Keratinocyte (primary cell): ENCODE measurements around the gene ZNF333. TPM values are rescaled to one million over a fixed set of nuclear protein-coding genes. Genes with fewer than 3 reads are reported as not detected.

ENCODE experiments used
- DNase-seq: peaks from one replicate; pipeline ENCODE4 v3.0.0-alpha.2; 2011; ENCODE audit warnings: low read depth, missing footprints, low spot score
- FAIRE-seq: peaks from 2 replicates; lab custom pipeline; 2011; peaks lifted over from hg19 to GRCh38; lab: Jason Lieb, UNC
- H2AFZ ChIP-seq: 2 replicates; pipeline ENCODE4 v1.6.0; 2012; ENCODE audit warnings: low read length, control low read depth, inconsistent platforms; ENCODE audit not compliant: control insufficient read depth
- H3K27ac ChIP-seq: 2 replicates; pipeline ENCODE4 v1.5.1; 2011; ENCODE audit warnings: low read length; ENCODE audit not compliant: control insufficient read depth, insufficient read depth
- H3K27me3 ChIP-seq: 3 replicates; pipeline ENCODE4 v1.6.0; 2011; ENCODE audit warnings: low read length; ENCODE audit not compliant: control insufficient read depth, insufficient read depth; ENCODE audit errors: extremely low read depth
- H3K36me3 ChIP-seq, 2 experiments: 2 replicates in 1 of 2; 3 replicates in 1 of 2; pipeline ENCODE4 v1.5.1; 2011; ENCODE audit warnings: low read length in 2 of 2, mild to moderate bottlenecking in 1 of 2; ENCODE audit not compliant: control insufficient read depth in 2 of 2, insufficient read depth in 2 of 2; ENCODE audit errors: extremely low read depth in 1 of 2
- H3K4me1 ChIP-seq: 3 replicates; pipeline ENCODE4 v1.5.1; 2011; ENCODE audit warnings: low read length; ENCODE audit not compliant: control insufficient read depth, insufficient read depth; ENCODE audit errors: extremely low read depth
- H3K4me2 ChIP-seq: 3 replicates; pipeline ENCODE4 v1.6.0; 2011; ENCODE audit warnings: low read depth, low read length; ENCODE audit not compliant: control insufficient read depth, insufficient read depth; ENCODE audit errors: extremely low read depth
- H3K4me3 ChIP-seq, 3 experiments: fragments of 200-600 bp in 1 of 3; sonication (generic) in 1 of 3; 2 replicates in 2 of 3; 3 replicates in 1 of 3; pipeline ENCODE4 v1.5.1; 2011 to 2016; ENCODE audit warnings: low read length in 3 of 3, mild to moderate bottlenecking in 3 of 3, control low read depth in 2 of 3, inconsistent platforms in 1 of 3, low read depth in 1 of 3, mixed read lengths in 1 of 3, mixed run types in 1 of 3, moderate library complexity in 1 of 3; ENCODE audit not compliant: control insufficient read depth in 2 of 3, insufficient read depth in 2 of 3; ENCODE audit errors: extremely low read depth in 1 of 3
- H3K79me2 ChIP-seq: 2 replicates; pipeline ENCODE4 v1.6.0; 2012; ENCODE audit warnings: low read length; ENCODE audit not compliant: control insufficient read depth, insufficient read depth
- H3K9ac ChIP-seq: 3 replicates; pipeline ENCODE4 v1.6.0; 2011; ENCODE audit warnings: low read length; ENCODE audit not compliant: control insufficient read depth, insufficient read depth; ENCODE audit errors: extremely low read depth
- H3K9me1 ChIP-seq: 3 replicates; pipeline ENCODE4 v1.6.0; 2011; ENCODE audit warnings: low read length; ENCODE audit not compliant: control insufficient read depth, insufficient read depth; ENCODE audit errors: extremely low read depth
- H3K9me3 ChIP-seq: 2 replicates; pipeline ENCODE4 v1.5.1; 2012; ENCODE audit warnings: low read depth, low read length; ENCODE audit not compliant: control insufficient read depth
- H4K20me1 ChIP-seq: 3 replicates; pipeline ENCODE4 v1.6.0; 2011; ENCODE audit warnings: low read length; ENCODE audit not compliant: control insufficient read depth, insufficient read depth; ENCODE audit errors: extremely low read depth
- CTCF ChIP-seq, 3 experiments: IDR thresholded peaks in 1 of 3; conservative IDR thresholded peaks in 1 of 3; optimal IDR thresholded peaks in 1 of 3; 2 replicates in 2 of 3; 3 replicates in 1 of 3; pipeline versions ENCODE3 to v1.5.1; 2011; ENCODE audit warnings: low read length in 3 of 3, mild to moderate bottlenecking in 3 of 3, moderate library complexity in 2 of 3, control low read depth in 1 of 3, inconsistent platforms in 1 of 3; ENCODE audit not compliant: insufficient read depth in 2 of 3; ENCODE audit errors: extremely low read depth in 1 of 3
- EZH2 ChIP-seq: IDR thresholded peaks from one replicate; pipeline ENCODE4 v1.6.1; 2012; ENCODE audit warnings: inconsistent platforms, mild to moderate bottlenecking, low read length, moderate library complexity
- dilution Hi-C: fragments of 300-500 bp; cut with MboI; formaldehyde crosslinking; loops from one replicate; pipeline ENCODE4 v1.7.0; 2020; ENCODE audit warnings: low sequenced_read_pairs; ENCODE audit not compliant: extremely low pct_ligation_motif_present
- polyA plus RNA-seq, 5 experiments: library from polyadenylated mRNA; depleted of rRNA in 3 of 5; stranded (reverse) in 3 of 5; stranded (forward) in 1 of 5; unstranded in 1 of 5; fragments of >200 nt; gene quantifications; 1 replicate in 1 of 5; 2 replicates in 3 of 5; 3 replicates in 1 of 5; pipeline versions ENCODE4 v1.2.1 to v1.2.3, GENCODE V29; 2011 to 2012; ENCODE audit warnings: missing spikeins in 2 of 5, low read depth in 1 of 5, low replicate concordance in 1 of 5

ZNF333 gene
- polyA plus RNA-seq, 1 donor (not counting 4 experiments of a cell fraction or from before 2014, with no cell fraction given), result 3.6 TPM

- no peaks in the 10 kb centered on the region for H4K20me1 ChIP-seq
- H3K79me2 ChIP-seq, result no peaks in the 10 kb centered on the region
- no peak overlapping the region for H3K4me2 ChIP-seq
- H2AFZ ChIP-seq, result no peak overlapping the region
- dilution Hi-C loops, result no loop called here
- H3K27ac ChIP-seq, result no peak overlapping the region
- no peaks in the 10 kb centered on the region for H3K9me1 ChIP-seq
- H3K36me3 ChIP-seq, result peaks cover 0 to 13% of the 10 kb centered on the region in 2 experiments
- H3K9me3 ChIP-seq, result no peaks in the 10 kb centered on the region
- H3K27me3 ChIP-seq, result no peaks in the 10 kb centered on the region
- no peak overlapping the region for H3K4me3 ChIP-seq
- no peaks in the 10 kb centered on the region for H3K4me1 ChIP-seq
- DNase-seq, result no peak
- no peak for FAIRE-seq
- TF ChIP-seq EZH2 (no peak), CTCF (optimal IDR thresholded peaks at IDR 0.05 in 1 of 3, IDR thresholded peaks at IDR 0.05 in 1 of 3, conservative IDR thresholded peaks at IDR 0.05 in 1 of 3; ENCODE audit: extremely low read depth in 1 of 3, insufficient read depth in 2 of 3, low read length in 3 of 3) (no peak)
- H3K9ac ChIP-seq, result no peak overlapping the region
Measured at GRCh38 chr19:14694641-14695266, 4.9 kb downstream of the ZNF333 start.

- Histone ChIP-seq H3K4me1 (no peaks in the 10 kb centered on the region), H3K9ac (no peak overlapping the region), H3K4me3 (no peak overlapping the region), H3K4me2 (no peak overlapping the region), H3K36me3 (peaks cover 0 to 15% of the 10 kb centered on the region in 2 experiments), H4K20me1 (no peaks in the 10 kb centered on the region), H3K9me1 (no peaks in the 10 kb centered on the region), H3K79me2 (no peaks in the 10 kb centered on the region), H3K27ac (no peak overlapping the region), H3K27me3 (no peaks in the 10 kb centered on the region), H3K9me3 (no peaks in the 10 kb centered on the region), H2AFZ (no peak overlapping the region)
- no peak for TF ChIP-seq CTCF (optimal IDR thresholded peaks at IDR 0.05 in 1 of 3, IDR thresholded peaks at IDR 0.05 in 1 of 3, conservative IDR thresholded peaks at IDR 0.05 in 1 of 3; ENCODE audit: extremely low read depth in 1 of 3, insufficient read depth in 2 of 3, low read length in 3 of 3)
- no peak for TF ChIP-seq EZH2
- DNase-seq (no peak), FAIRE-seq (no peak)
- dilution Hi-C loops, result no loop called here
Measured at GRCh38 chr19:14695471-14695870, 5.6 kb downstream of the ZNF333 start.
